ENCODE measurements around the gene B3GAT1.

Gene B3GAT1

GRCh38 chr11:134331354-134332188 lies 80.5 kb downstream of the B3GAT1 start, which contains the start of gene GLB1L2:
TSS of gene GLB1L2 (plus strand) at chr11:134331988. CDS start at chr11:134332062, 74 bp downstream.
- H3K27ac ChIP-seq (replicated peaks) = no peak within 1 kb of the TSS
- peaks cover 24% of the 10 kb centered on the region for H3K27me3 ChIP-seq (ENCODE audit: insufficient read depth, poor library complexity, severe bottlenecking)
- DNase-seq (ENCODE audit: low read depth in 1 of 2, low spot score in 1 of 2) = peak in 1 of 2 experiments; percentile 27
- TF ChIP-seq GABPA (IDR thresholded peaks at IDR 0.05; ENCODE audit: low read depth) (no peak), REST (IDR thresholded peaks at IDR 0.05; ENCODE audit: insufficient replicate concordance, low read depth) (no peak), SPI1 (IDR thresholded peaks at IDR 0.05; ENCODE audit: borderline replicate concordance, low read depth) (no peak), CTCF (IDR thresholded peaks at IDR 0.05; ENCODE audit: insufficient read depth, low read length) (no peak), POLR2AphosphoS5 (IDR thresholded peaks at IDR 0.05; ENCODE audit: low read depth) (no peak)
- H3K4me3 ChIP-seq (replicated peaks; ENCODE audit: insufficient read depth, low read length) = no peak within 1 kb of the TSS

- DNase-seq (ENCODE audit: low read depth in 1 of 2, low spot score in 1 of 2) = no peak
- Histone ChIP-seq H3K27ac (replicated peaks) (no peak overlapping the region), H3K4me3 (replicated peaks; ENCODE audit: insufficient read depth, low read length) (no peak overlapping the region), H3K27me3 (ENCODE audit: insufficient read depth, poor library complexity, severe bottlenecking) (peaks cover 20% of the 10 kb centered on the region)
- no peak for TF ChIP-seq POLR2AphosphoS5 (IDR thresholded peaks at IDR 0.05; ENCODE audit: low read depth)
- TF ChIP-seq GABPA (IDR thresholded peaks at IDR 0.05; ENCODE audit: low read depth) = no peak
- no peak for TF ChIP-seq SPI1 (IDR thresholded peaks at IDR 0.05; ENCODE audit: borderline replicate concordance, low read depth)
- no peak for TF ChIP-seq CTCF (IDR thresholded peaks at IDR 0.05; ENCODE audit: insufficient read depth, low read length)
- TF ChIP-seq REST (IDR thresholded peaks at IDR 0.05; ENCODE audit: insufficient replicate concordance, low read depth) = no peak
These were observed 81.3 kb downstream of the B3GAT1 start for GRCh38 chr11:134330611-134331353.

Data from HL-60 (cell line).